Loucy (cell line): ENCODE results near the gene C19orf12.
"Not testable (repeated sequence)": the region's sequence is repeated elsewhere in the genome, so short reads cannot be mapped to it uniquely, and the experiment has no call there.

ENCODE experiments used
- H2AFZ ChIP-seq: fragments of 200-600 bp; sonication (generic); 2 replicates; pipeline ENCODE4 v1.6.0; 2016; ENCODE audit warnings: antibody characterized with exemption, mild to moderate bottlenecking, low read length, moderate library complexity
- H3F3A ChIP-seq: fragments of 200-600 bp; 2 replicates; pipeline ENCODE4 v1.6.0; 2016; ENCODE audit warnings: antibody characterized with exemption, low read depth, mild to moderate bottlenecking
- H3K27me3 ChIP-seq: fragments of 200-600 bp; sonication (generic); 2 replicates; pipeline ENCODE4 v1.6.1; 2014; ENCODE audit warnings: low read length, mild to moderate bottlenecking; ENCODE audit not compliant: insufficient read depth, poor library complexity, severe bottlenecking
- H3K36me3 ChIP-seq: fragments of 200-600 bp; sonication (generic); 2 replicates; pipeline ENCODE4 v1.6.1; 2016; ENCODE audit warnings: low read length; ENCODE audit not compliant: insufficient read depth
- H3K4me1 ChIP-seq: fragments of 200-600 bp; sonication (generic); 2 replicates; pipeline ENCODE4 v1.5.1; 2014; ENCODE audit warnings: low read length, mild to moderate bottlenecking; ENCODE audit not compliant: insufficient read depth, poor library complexity, severe bottlenecking
- H3K4me2 ChIP-seq: fragments of 200-600 bp; sonication (generic); 2 replicates; pipeline ENCODE4 v1.6.0; 2014; ENCODE audit warnings: antibody characterized with exemption, low read length, low read depth, mild to moderate bottlenecking; ENCODE audit not compliant: poor library complexity, severe bottlenecking
- H3K4me3 ChIP-seq: fragments of 200-600 bp; sonication (generic); 2 replicates; pipeline ENCODE4 v1.5.1; 2014; ENCODE audit warnings: low read length, mild to moderate bottlenecking, mixed read lengths; ENCODE audit not compliant: poor library complexity, severe bottlenecking
- H3K79me2 ChIP-seq: fragments of 200-600 bp; sonication (generic); 2 replicates; pipeline ENCODE4 v1.6.1; 2014; ENCODE audit warnings: low read length; ENCODE audit not compliant: insufficient read depth
- H3K9ac ChIP-seq: fragments of 200-600 bp; sonication (generic); 2 replicates; pipeline ENCODE4 v1.6.0; 2014; ENCODE audit warnings: mild to moderate bottlenecking, low read depth, low read length, moderate library complexity; ENCODE audit not compliant: poor library complexity, severe bottlenecking
- H3K9me2 ChIP-seq: fragments of 200-600 bp; sonication (generic); replicated peaks from 2 replicates; pipeline ENCODE4 v1.6.1; 2016; ENCODE audit warnings: low read depth, low read length, mixed read lengths
- H3K9me3 ChIP-seq: fragments of 200-600 bp; sonication (generic); 2 replicates; pipeline ENCODE4 v1.6.1; 2014; ENCODE audit warnings: mild to moderate bottlenecking, antibody characterized with exemption, low read length, low read depth; ENCODE audit not compliant: insufficient read depth
- H4K20me1 ChIP-seq: fragments of 200-600 bp; sonication (generic); 2 replicates; pipeline ENCODE4 v1.6.0; 2014; ENCODE audit warnings: antibody characterized with exemption, low read length, mild to moderate bottlenecking; ENCODE audit not compliant: insufficient read depth, poor library complexity, severe bottlenecking
- CTCF ChIP-seq: fragments of 200-600 bp; sonication (generic); conservative IDR thresholded peaks from 2 replicates; pipeline ENCODE4 v1.5.1; 2014; ENCODE audit warnings: mild to moderate bottlenecking, antibody characterized with exemption, low read length
- EZH2phosphoT487 ChIP-seq: fragments of 200-600 bp; IDR thresholded peaks from 2 replicates; pipeline ENCODE4 v1.6.1; 2018; ENCODE audit warnings: antibody characterized with exemption, mild to moderate bottlenecking, moderate library complexity, borderline replicate concordance

Gene C19orf12

GRCh38 chr19:29711584-29712132 is 3.4 kb downstream of the C19orf12 start:
- Histone ChIP-seq H3K27me3 (no peaks in the 10 kb centered on the region), H3K4me2 (peak overlapping the region; percentile 78), H4K20me1 (peaks cover 3% of the 10 kb centered on the region), H3K9me3 (no peaks in the 10 kb centered on the region), H2AFZ (no peak overlapping the region), H3K4me1 (peaks cover 40% of the 10 kb centered on the region), H3K9me2 (no peaks in the 10 kb centered on the region), H3K4me3 (no peak overlapping the region), H3K79me2 (peaks cover 62% of the 10 kb centered on the region), H3K36me3 (peaks cover 3% of the 10 kb centered on the region; the same call in 1 of the 2 replicates), H3K9ac (peak overlapping the region; percentile 0), H3F3A (no peaks in the 10 kb centered on the region)
- TF ChIP-seq CTCF (no peak), EZH2phosphoT487 (no peak)

- H3K9ac ChIP-seq, H4K20me1 ChIP-seq: not testable (repeated sequence)
- H3K4me1 ChIP-seq: peaks cover 27% of the 10 kb centered on the region
Measured at GRCh38 chr19:29709440-29709798, 5.6 kb downstream of the C19orf12 start.

GRCh38 chr19:29708554-29709439 is 6.3 kb downstream of the C19orf12 start:
- peaks cover 3% of the 10 kb centered on the region; the same call in 1 of the 2 replicates for H3K36me3 ChIP-seq
- no peak overlapping the region for H2AFZ ChIP-seq
- H3K9ac ChIP-seq: no peak overlapping the region
- no peak overlapping the region for H3K4me3 ChIP-seq
- H3K9me2 ChIP-seq: no peaks in the 10 kb centered on the region
- no peaks in the 10 kb centered on the region for H3F3A ChIP-seq
- peaks cover 40% of the 10 kb centered on the region for H3K79me2 ChIP-seq
- TF ChIP-seq CTCF (no peak), EZH2phosphoT487 (no peak)
- no peak overlapping the region for H3K4me2 ChIP-seq
- no peaks in the 10 kb centered on the region for H3K27me3 ChIP-seq
- peaks cover 3% of the 10 kb centered on the region for H4K20me1 ChIP-seq
- H3K4me1 ChIP-seq: peaks cover 22% of the 10 kb centered on the region
- no peaks in the 10 kb centered on the region for H3K9me3 ChIP-seq

More at GRCh38 chr19:29709440-29709798, 5.6 kb downstream of the C19orf12 start:
- not testable (repeated sequence) for H3K4me2 ChIP-seq, H3K4me3 ChIP-seq, H3K27me3 ChIP-seq, H2AFZ ChIP-seq, H3K9me3 ChIP-seq, H3F3A ChIP-seq, H3K36me3 ChIP-seq, H3K9me2 ChIP-seq
- peaks cover 46% of the 10 kb centered on the region for H3K79me2 ChIP-seq
